A673 (cell line): ENCODE measurements around the gene GPX3.

ENCODE experiments used
- CTCF ChIP-seq: fragments of 300-800, 200-600 bp; sonication (generic); conservative IDR thresholded peaks from 2 replicates; pipeline ENCODE4 v1.5.1; 2017; ENCODE audit warnings: low read depth, mild to moderate bottlenecking, antibody characterized with exemption, low read length, moderate library complexity, mixed read lengths
- EZH2 ChIP-seq: fragments of 200-600 bp; sonication (generic); IDR thresholded peaks from 2 replicates; pipeline ENCODE4 v1.6.1; 2017; ENCODE audit warnings: borderline replicate concordance, low read depth, mild to moderate bottlenecking, mixed read lengths, antibody characterized with exemption, low read length; ENCODE audit not compliant: poor library complexity, severe bottlenecking

GRCh38 chr5:151051931-151052608, 31.7 kb downstream of the GPX3 start:
- no peak for TF ChIP-seq CTCF
- TF ChIP-seq EZH2 = no peak
